Thoracic aorta (tissue), 2 donors: ENCODE results near the gene CYRIA. TPM values are rescaled to one million over a fixed set of nuclear protein-coding genes. Genes with fewer than 3 reads are reported as not detected.

ENCODE experiments used
- ATAC-seq: fragments of 150-250 bp; one replicate; pipeline ENCODE4 v1.8.0; 2017; ENCODE audit warnings: low read depth; ENCODE audit not compliant: insufficient number of reproducible peaks, low FRiP score
- DNase-seq: peaks from one replicate; pipeline ENCODE4 v3.0.0-alpha.2; 2020; ENCODE audit warnings: low spot score
- H3K27ac ChIP-seq, 2 donors: fragments of 200-600 bp; sonication (generic); 1 replicate in 1 of 2; 2 replicates in 1 of 2; pipeline ENCODE4 v1.5.1; 2016; ENCODE audit warnings: mild to moderate bottlenecking in 2 of 2, moderate library complexity in 2 of 2
- H3K27me3 ChIP-seq: fragments of 200-600 bp; sonication (generic); replicated peaks from 2 replicates; pipeline ENCODE4 v1.6.0; 2016; ENCODE audit warnings: mild to moderate bottlenecking; ENCODE audit not compliant: insufficient read depth
- H3K36me3 ChIP-seq: fragments of 200-600 bp; sonication (generic); one replicate; pipeline ENCODE4 v1.5.1; 2016
- H3K4me1 ChIP-seq, 2 donors: fragments of 200-600 bp; sonication (generic); 1 replicate in 1 of 2; 2 replicates in 1 of 2; pipeline versions ENCODE4 v1.5.1 to v1.6.0; 2016; ENCODE audit warnings: low read depth in 2 of 2, mild to moderate bottlenecking in 1 of 2; ENCODE audit not compliant: control insufficient read depth in 1 of 2
- H3K4me3 ChIP-seq: fragments of 200-600 bp; sonication (generic); 2 replicates; pipeline ENCODE4 v1.5.1; 2016; ENCODE audit warnings: mild to moderate bottlenecking
- H3K9me3 ChIP-seq: fragments of 200-600 bp; sonication (generic); 2 replicates; pipeline ENCODE4 v1.5.1; 2016
- total RNA-seq, 2 donors: library from RNA; depleted of rRNA; stranded (reverse); fragments of >200 nt; gene quantifications; one replicate each; pipeline versions ENCODE4 v1.1.0 to v1.2.3, GENCODE V29; 2016
- TF ChIP-seq, protein P1 (sequence below): fragments of 200-600 bp; sonication (generic); IDR thresholded peaks from one replicate; pipeline ENCODE4 v1.5.1; 2019; ENCODE audit warnings: antibody characterized with exemption

The CYRIA gene
- total RNA-seq, 2 donors from 2014 or later = 5.6 to 12.5 TPM

DNA sequence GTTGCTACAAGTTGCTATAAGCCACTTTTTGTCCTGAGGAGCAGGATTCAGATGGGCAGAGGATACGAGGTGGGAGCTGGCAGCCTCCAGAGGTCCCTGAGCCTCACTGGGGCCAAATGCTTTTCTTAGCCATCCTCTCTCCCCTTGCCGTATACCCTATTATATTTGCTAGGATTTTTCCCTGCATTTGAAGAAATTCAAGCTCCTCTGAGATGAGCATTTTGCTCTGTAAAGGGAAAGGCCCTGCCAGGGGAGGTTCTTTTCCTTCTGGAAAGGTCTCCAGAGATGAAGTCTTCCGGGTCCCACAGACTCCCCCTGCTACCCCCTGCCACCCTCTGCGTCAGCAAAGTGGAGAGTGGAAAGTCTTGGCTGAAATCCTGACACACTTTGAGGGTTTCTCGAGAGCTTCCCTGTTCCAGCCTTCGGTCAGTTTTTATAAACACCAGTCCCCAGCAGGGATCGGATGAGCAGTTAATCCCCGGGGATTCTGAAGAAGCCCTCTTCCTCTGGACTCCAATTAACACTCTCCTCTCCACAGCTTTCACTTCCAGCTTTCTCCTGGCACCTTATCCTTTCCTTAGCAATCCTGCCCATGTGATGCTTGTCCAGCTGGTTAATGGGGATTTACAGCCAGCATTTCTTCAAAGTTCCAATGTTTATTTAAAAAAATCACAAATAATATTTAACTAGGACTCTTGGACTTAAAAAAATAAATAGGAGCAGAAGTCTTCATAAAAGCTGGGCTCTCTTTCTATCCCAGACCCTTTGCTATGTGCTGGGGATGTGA, 13.1 kb downstream of the CYRIA start:
- Histone ChIP-seq H3K36me3 (no peaks in the 10 kb centered on the region), H3K27ac (peak overlapping the region; percentile 24 to 64), H3K9me3 (no peaks in the 10 kb centered on the region), H3K4me3 (peak overlapping the region; percentile 29), H3K4me1 (peaks cover 34 to 53% of the 10 kb centered on the region in 2 donors), H3K27me3 (no peaks in the 10 kb centered on the region)
- TF ChIP-seq, protein P1, sequence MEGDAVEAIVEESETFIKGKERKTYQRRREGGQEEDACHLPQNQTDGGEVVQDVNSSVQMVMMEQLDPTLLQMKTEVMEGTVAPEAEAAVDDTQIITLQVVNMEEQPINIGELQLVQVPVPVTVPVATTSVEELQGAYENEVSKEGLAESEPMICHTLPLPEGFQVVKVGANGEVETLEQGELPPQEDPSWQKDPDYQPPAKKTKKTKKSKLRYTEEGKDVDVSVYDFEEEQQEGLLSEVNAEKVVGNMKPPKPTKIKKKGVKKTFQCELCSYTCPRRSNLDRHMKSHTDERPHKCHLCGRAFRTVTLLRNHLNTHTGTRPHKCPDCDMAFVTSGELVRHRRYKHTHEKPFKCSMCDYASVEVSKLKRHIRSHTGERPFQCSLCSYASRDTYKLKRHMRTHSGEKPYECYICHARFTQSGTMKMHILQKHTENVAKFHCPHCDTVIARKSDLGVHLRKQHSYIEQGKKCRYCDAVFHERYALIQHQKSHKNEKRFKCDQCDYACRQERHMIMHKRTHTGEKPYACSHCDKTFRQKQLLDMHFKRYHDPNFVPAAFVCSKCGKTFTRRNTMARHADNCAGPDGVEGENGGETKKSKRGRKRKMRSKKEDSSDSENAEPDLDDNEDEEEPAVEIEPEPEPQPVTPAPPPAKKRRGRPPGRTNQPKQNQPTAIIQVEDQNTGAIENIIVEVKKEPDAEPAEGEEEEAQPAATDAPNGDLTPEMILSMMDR = no peak
- no peak for DNase-seq
- no peak for ATAC-seq

DNA sequence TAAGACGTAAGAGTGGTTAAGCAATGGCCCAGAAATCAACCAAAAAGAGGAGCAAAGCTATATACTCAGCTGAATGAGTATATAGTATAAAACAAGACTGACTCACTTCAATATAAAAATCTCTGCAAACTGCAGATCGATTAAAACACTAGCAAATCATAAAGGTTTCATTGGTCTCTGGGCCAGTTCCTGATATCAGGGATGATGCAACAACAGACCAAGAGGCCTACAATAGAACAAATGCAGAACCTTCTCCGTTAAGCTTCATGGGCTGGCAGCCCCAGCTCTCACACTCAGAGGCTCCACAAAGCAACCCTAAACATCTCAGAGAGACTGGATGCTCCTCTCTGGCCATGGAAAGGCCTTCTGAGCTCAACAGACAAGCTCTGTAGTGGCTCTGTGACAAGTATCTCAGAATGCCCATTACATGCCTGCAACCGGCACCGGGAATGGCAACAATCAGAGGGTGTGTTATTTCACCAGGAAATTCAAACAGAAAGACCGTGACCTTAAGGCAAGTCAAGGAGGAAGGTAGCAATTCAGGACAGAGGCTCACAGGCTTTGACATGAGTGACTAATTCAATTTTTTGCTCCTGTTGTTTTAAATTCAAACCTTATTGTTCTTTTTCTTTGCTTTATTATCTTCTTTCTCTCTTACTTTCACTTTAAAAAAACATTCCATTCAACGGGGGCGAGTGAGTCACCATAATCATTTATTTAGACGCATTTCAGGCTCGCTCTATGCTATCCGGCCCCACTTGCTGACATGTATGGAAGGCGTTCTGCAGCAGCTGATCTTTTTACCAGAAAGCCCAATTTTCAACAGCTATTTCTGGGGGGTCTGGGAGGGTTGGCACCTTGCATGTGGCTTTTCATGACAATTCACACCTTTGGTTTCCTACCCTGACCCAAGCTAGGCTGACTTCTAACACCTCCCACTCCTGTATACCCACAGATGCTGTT, 15.1 kb downstream of the CYRIA start:
- no peaks in the 10 kb centered on the region for H3K36me3 ChIP-seq
- H3K27me3 ChIP-seq = no peaks in the 10 kb centered on the region
- H3K27ac ChIP-seq = peak overlapping the region in 1 of 2 donors; percentile 22
- peak overlapping the region; percentile 62 for H3K4me3 ChIP-seq
- no peaks in the 10 kb centered on the region for H3K9me3 ChIP-seq
- no peak for ATAC-seq
- DNase-seq = no peak
- H3K4me1 ChIP-seq = peaks cover 20 to 37% of the 10 kb centered on the region in 2 donors
- TF ChIP-seq, protein P1 = no peak

DNA sequence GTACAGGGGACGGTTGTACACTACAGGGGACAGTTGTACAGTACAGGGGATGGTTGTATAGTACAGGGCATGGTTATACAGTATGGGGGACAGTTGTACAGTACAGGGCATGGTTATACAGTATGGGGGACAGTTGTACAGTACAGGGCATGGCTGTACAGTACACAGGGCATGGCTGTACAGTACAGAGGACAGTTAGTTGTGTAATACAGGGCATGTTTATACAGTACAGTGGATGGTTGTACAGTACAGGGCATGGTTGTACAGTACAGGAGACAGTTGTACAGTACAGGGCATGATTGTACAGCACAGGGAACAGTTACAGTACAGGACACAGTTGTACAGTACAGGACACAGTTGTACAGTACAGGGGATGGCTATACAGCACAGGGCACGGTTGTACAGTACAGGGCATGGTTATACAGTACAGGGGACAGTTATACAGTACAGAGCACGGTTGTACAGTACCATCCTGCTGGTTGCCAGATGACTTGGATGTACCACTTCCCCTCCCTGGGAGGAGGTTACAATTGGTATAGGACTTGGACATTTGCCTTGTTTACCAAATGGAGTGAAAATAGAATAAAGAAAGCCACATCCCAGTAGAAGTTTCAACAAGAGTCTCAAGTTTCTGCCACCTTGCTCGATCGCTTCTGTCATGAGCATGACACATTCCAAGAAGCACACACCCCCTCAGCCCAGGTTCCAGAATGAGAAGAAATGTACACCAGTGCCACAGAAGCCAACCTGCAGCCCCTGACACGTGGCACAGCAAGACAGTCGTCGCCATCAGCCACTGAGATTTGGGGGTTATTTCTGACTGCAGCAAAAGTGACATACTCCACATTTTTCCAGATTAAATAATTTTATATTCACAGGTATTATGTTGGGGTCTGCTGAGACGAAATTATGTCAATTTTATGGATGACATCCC, 16.0 kb downstream of the CYRIA start:
- ATAC-seq (no peak), DNase-seq (no peak)
- H3K4me3 ChIP-seq = no peak overlapping the region
- no peak overlapping the region for H3K27ac ChIP-seq
- peaks cover 20 to 37% of the 10 kb centered on the region in 2 donors for H3K4me1 ChIP-seq
- no peaks in the 10 kb centered on the region for H3K9me3 ChIP-seq
- H3K36me3 ChIP-seq = no peaks in the 10 kb centered on the region
- TF ChIP-seq, protein P1 = no peak
- no peaks in the 10 kb centered on the region for H3K27me3 ChIP-seq

DNA sequence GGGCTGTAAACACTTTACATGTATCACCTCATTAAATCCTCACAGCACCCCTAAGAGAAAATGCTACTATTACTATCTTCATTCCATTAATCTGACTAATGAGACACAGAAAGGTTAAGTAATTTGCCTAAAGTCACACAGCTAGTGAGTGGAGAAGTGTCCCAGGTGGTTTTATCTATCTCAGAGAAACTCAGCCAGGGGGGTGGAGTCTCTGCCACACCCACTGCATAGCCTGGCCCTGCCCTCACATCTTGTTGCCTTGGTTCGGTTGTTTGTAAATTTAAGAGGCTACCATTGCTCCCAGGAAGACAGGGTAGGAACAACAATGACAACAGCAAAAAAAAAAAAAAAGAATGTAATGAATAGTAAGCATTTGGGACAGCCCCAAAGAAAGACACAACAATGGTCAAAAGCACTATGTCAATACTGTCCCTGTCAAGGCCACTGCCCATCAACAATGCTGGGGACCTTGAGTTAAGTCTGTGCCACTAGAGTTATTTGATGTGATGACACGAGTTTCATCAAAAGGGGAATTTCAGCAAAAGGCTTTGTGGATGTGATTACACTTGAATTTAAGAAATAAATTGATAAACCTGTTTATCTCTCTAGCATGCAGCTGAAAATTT, 17.5 kb downstream of the CYRIA start:
- Histone ChIP-seq H3K4me3 (no peak overlapping the region), H3K36me3 (no peaks in the 10 kb centered on the region), H3K27me3 (no peaks in the 10 kb centered on the region), H3K27ac (no peak overlapping the region), H3K4me1 (peaks cover 18 to 31% of the 10 kb centered on the region in 2 donors), H3K9me3 (no peaks in the 10 kb centered on the region)
- TF ChIP-seq, protein P1 = no peak
- ATAC-seq (no peak), DNase-seq (no peak)
